NK-92 (cell line): ENCODE measurements around the gene SLC48A1.
"Not testable (repeated sequence)": the region's sequence is repeated elsewhere in the genome, so short reads cannot be mapped to it uniquely, and the experiment has no call there.

Experiments used
- DNase-seq: peaks from one replicate; lab custom pipeline; 2025; ENCODE audit not compliant: unreplicated experiment; lab: John Stamatoyannopoulos, UW

The SLC48A1 gene

GRCh38 chr12:47808574-47809365 lies 35.7 kb downstream of the SLC48A1 start:
- DNase-seq, result no peak

DNA sequence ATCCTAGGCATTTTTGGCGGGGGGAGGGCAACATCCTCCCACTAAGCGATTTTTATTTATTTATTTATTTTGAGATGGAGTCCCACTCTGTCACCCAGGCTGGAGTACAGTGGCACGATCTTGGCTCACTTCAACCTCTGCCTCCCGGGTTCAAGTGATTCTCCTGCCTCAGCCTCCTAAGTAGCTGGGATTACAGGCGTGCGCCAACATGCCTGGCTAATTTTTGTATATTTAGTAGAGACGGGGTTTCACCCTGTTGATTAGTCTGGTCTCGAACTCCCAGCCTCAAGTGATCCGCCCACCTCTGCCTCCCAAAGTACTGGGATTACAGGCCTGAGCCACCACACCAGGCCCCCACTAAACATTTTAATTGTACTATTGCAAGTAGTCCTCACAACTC lies 36.5 kb downstream of the SLC48A1 start:
- DNase-seq, result not testable (repeated sequence)

DNA sequence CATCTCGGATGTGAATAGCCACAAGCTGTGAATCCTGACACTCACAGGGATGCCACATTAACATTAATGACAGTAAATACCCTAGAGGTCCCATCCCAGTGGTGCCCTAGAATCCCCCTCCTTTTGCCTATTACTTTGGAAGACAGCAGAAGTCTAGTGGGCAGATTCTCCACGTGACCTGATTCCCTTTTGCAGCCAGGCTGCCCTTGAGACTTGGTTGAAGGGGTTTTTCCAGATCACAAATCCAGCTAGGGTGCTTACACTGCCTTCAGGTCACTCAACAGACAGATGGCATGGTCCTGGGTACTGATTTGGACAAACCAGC lies 38.0 kb downstream of the SLC48A1 start:
- DNase-seq, result no peak

- DNase-seq, result no peak
Measured at GRCh38 chr12:47811581-47812484, 38.8 kb downstream of the SLC48A1 start.

DNA sequence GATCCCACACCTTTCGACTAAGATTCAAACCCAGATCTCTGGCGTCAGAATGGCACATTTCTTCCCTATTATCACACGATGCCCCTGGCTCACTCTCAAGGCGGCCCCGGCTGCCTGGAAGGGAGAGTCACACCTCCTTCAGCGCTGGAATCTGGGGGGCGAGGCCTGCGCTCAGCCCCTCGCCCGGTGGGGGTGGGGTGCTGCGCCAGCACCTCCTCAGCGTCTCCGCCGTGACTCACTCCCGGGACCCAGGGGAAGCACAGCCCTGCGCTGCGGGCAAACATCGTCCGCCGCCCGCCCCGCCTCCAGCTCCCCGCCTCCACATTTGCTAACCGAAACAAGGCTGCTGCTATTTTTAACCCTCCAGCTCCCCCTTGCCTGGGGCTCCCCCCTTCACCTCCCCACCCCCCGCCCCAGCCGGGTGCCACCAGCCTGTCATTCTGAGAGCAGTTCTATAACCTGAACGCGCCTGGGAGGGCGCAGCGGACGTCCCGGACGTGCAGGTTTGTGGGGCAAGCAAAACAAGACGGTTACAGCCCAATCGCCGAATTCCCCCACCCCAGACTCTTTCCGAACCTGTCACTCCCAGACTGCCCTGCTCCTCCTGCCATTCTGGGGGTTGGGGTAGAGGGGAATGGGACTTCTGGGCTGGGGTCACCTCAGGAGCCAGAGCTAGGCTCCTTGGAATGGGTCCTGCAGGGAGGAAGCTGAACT lies 39.9 kb downstream of the SLC48A1 start:
- peak; percentile 73 for DNase-seq

- no peak for DNase-seq
Measured at GRCh38 chr12:47813511-47814196, 40.6 kb downstream of the SLC48A1 start.

DNA sequence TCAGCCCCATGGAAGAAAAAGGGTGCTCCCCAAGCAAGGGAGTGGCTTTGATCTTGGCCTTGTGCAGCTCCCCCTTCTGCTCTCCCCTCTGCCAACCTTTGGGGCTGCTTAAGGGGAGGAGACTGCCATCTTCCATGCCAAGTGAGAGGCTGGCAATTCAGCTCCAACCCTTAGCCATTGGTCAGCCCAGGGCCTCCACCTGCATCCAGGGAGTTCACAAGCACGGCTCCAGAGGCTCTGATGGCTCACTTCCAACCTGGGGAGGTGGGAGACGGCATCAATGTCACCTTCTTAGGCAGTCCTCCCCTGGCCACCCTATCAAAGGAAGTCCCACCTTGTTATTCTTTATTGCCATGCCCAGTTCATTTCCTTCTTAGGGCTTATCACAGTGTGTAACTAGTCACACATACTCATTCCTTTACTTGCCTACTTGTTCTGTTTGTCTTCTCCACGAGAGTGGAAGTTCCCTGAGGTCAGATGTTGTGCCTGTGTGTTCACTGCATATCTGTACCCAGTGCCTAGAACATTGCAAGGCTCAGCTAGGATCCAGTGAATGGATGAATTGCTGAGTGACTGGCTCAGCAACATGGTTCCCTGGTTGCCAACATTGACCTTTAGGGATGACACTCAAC lies 41.6 kb downstream of the SLC48A1 start:
- no peak for DNase-seq

- not testable (repeated sequence) for DNase-seq
Measured at GRCh38 chr12:47815447-47815846, 42.4 kb downstream of the SLC48A1 start.

GRCh38 chr12:47816403-47817271 lies 43.6 kb downstream of the SLC48A1 start:
- DNase-seq, result no peak

- DNase-seq, result no peak
Measured at GRCh38 chr12:47817272-47818006, 44.4 kb downstream of the SLC48A1 start.

DNA sequence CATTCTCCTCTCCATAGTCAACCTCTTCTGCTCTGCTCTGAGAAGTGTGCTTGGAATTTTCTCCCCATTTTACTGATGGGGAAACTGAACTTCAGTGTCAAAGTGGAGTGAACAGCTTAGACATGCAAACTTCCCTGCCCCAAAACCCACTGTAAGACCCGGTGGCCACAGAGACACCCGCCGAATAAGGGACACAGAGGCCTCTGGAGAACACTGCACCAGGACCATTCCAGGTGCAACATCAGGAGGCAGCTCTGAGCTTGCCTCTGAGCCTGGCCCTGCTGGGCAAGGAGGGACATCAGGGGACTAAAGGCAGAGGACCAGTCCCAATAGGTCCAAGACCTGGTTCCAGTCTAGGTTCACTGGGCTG lies 45.0 kb downstream of the SLC48A1 start:
- no peak for DNase-seq

GRCh38 chr12:47818467-47819137 lies 45.6 kb downstream of the SLC48A1 start:
- no peak for DNase-seq

DNA sequence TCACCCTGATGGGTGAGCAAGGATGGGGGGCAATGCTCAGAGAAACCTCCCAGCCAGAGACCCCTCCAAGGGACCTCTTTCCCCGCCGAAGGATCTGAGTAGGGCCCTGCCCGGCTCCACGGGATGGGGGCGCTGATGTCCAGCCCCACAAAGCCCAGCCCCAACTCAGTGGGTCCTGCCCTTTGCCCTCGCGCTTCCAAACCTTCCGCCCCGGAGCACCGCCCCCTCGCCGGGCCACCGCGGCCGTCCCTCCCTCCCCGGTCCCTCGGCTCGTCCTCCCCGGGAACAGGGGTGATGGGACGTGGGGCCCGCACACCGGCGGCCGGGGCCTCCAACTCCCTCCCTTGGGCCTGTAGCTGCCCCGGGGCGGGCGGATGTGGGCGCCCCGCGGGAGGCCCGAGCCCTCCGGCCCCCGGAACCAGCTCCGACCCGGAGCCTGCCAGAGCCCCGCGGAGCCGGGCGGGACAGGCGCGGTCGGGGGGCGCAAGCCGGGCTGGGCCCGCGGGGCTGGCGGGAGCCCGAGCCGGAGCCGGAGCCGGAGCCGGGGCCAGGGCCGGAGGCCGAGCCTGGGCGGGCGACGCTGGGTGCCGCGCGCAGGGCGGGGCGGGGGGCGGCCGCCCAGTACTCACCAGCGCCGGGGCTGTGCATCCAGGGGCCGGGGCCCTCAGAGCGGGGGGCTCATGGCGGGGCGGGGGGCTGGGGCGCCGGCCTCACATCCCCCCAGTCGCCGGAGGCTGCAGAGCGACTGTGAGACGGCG lies 46.3 kb downstream of the SLC48A1 start:
- DNase-seq, result no peak

GRCh38 chr12:47819896-47820630 lies 47.0 kb downstream of the SLC48A1 start, which contains the start of gene HDAC7:
Gene HDAC7, minus strand, starts transcription at chr12:47819903. Its CDS starts 118 bp downstream, at chr12:47819785.
- DNase-seq, result no peak

- no peak for DNase-seq
Measured at GRCh38 chr12:47820631-47821345, 47.8 kb downstream of the SLC48A1 start.

DNA sequence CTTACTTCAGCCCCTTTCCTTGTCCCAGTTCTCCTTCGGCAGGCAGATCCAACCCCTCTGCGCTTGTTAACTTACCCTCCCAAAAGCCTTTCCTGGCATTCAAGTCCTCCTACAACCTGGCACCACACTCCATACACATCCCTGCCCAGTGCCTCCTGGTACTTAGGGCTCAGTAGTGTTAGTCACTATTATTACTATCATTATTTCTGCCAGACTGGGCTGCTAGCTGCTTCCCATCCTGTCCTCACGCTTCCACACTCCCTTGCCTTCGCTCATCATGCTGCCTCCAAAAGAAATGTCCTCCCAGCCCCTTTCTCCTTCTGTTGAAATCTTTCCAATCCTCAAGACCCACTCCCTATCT lies 48.3 kb downstream of the SLC48A1 start:
- no peak for DNase-seq
